ENCODE results near the gene PLCB1.

The PLCB1 gene

GRCh38 chr20:8321001-8321400 is 188.9 kb downstream of the PLCB1 start:
- Histone ChIP-seq H3K36me3 (ENCODE audit: insufficient read depth, low read length) (no peaks in the 10 kb centered on the region), H2AFZ (ENCODE audit: low read length) (no peak overlapping the region), H3K4me1 (ENCODE audit: insufficient read depth, low read length, severe bottlenecking) (peaks cover 7% of the 10 kb centered on the region), H3K79me2 (ENCODE audit: insufficient read depth, low read length) (no peaks in the 10 kb centered on the region), H3K9ac (ENCODE audit: low read length) (no peak overlapping the region), H3K4me3 (ENCODE audit: low read depth, low read length, poor library complexity, severe bottlenecking) (no peak overlapping the region), H3K9me2 (ENCODE audit: low read depth, low read length) (no peaks in the 10 kb centered on the region), H3K27ac (ENCODE audit: low read depth, low read length, poor library complexity, severe bottlenecking) (no peak overlapping the region), H3K4me2 (ENCODE audit: low read length) (no peak overlapping the region), H3K27me3 (ENCODE audit: insufficient read depth, low read length) (no peaks in the 10 kb centered on the region), H4K20me1 (ENCODE audit: insufficient read depth, low read length) (no peaks in the 10 kb centered on the region), H3F3A (ENCODE audit: insufficient read depth, low read length) (no peaks in the 10 kb centered on the region), H3K9me3 (ENCODE audit: low read length) (no peaks in the 10 kb centered on the region)
- TF ChIP-seq CTCF (IDR thresholded peaks at IDR 0.05; ENCODE audit: low read length): no peak
- TF ChIP-seq EZH2 (IDR thresholded peaks at IDR 0.05; ENCODE audit: borderline replicate concordance, low read length): no peak

- TF ChIP-seq EZH2 (IDR thresholded peaks at IDR 0.05; ENCODE audit: borderline replicate concordance, low read length) (no peak), CTCF (IDR thresholded peaks at IDR 0.05; ENCODE audit: low read length) (no peak)
- H3K4me2 ChIP-seq (ENCODE audit: low read length): no peak overlapping the region
- H3K79me2 ChIP-seq (ENCODE audit: insufficient read depth, low read length): no peaks in the 10 kb centered on the region
- no peaks in the 10 kb centered on the region for H4K20me1 ChIP-seq (ENCODE audit: insufficient read depth, low read length)
- peaks cover 7% of the 10 kb centered on the region for H3K4me1 ChIP-seq (ENCODE audit: insufficient read depth, low read length, severe bottlenecking)
- H3K9me3 ChIP-seq (ENCODE audit: low read length): no peaks in the 10 kb centered on the region
- no peaks in the 10 kb centered on the region for H3F3A ChIP-seq (ENCODE audit: insufficient read depth, low read length)
- H2AFZ ChIP-seq (ENCODE audit: low read length): no peak overlapping the region
- H3K36me3 ChIP-seq (ENCODE audit: insufficient read depth, low read length): no peaks in the 10 kb centered on the region
- no peaks in the 10 kb centered on the region for H3K9me2 ChIP-seq (ENCODE audit: low read depth, low read length)
- H3K4me3 ChIP-seq (ENCODE audit: low read depth, low read length, poor library complexity, severe bottlenecking): no peak overlapping the region
- H3K27me3 ChIP-seq (ENCODE audit: insufficient read depth, low read length): no peaks in the 10 kb centered on the region
- H3K27ac ChIP-seq (ENCODE audit: low read depth, low read length, poor library complexity, severe bottlenecking): no peak overlapping the region
- no peak overlapping the region for H3K9ac ChIP-seq (ENCODE audit: low read length)
Observed at GRCh38 chr20:8322662-8323217, 190.7 kb downstream of the PLCB1 start.

GRCh38 chr20:8326191-8326590 is 194.1 kb downstream of the PLCB1 start:
- no peak overlapping the region for H3K4me2 ChIP-seq (ENCODE audit: low read length)
- no peaks in the 10 kb centered on the region for H3K27me3 ChIP-seq (ENCODE audit: insufficient read depth, low read length)
- no peak overlapping the region for H3K27ac ChIP-seq (ENCODE audit: low read depth, low read length, poor library complexity, severe bottlenecking)
- no peaks in the 10 kb centered on the region for H3K9me3 ChIP-seq (ENCODE audit: low read length)
- H3K4me1 ChIP-seq (ENCODE audit: insufficient read depth, low read length, severe bottlenecking): peaks cover 31% of the 10 kb centered on the region
- H4K20me1 ChIP-seq (ENCODE audit: insufficient read depth, low read length): no peaks in the 10 kb centered on the region
- no peaks in the 10 kb centered on the region for H3F3A ChIP-seq (ENCODE audit: insufficient read depth, low read length)
- no peak overlapping the region for H3K4me3 ChIP-seq (ENCODE audit: low read depth, low read length, poor library complexity, severe bottlenecking)
- H3K36me3 ChIP-seq (ENCODE audit: insufficient read depth, low read length): no peaks in the 10 kb centered on the region
- H3K79me2 ChIP-seq (ENCODE audit: insufficient read depth, low read length): no peaks in the 10 kb centered on the region
- no peak overlapping the region for H3K9ac ChIP-seq (ENCODE audit: low read length)
- no peak for TF ChIP-seq CTCF (IDR thresholded peaks at IDR 0.05; ENCODE audit: low read length)
- no peak for TF ChIP-seq EZH2 (IDR thresholded peaks at IDR 0.05; ENCODE audit: borderline replicate concordance, low read length)
- H2AFZ ChIP-seq (ENCODE audit: low read length): no peak overlapping the region
- H3K9me2 ChIP-seq (ENCODE audit: low read depth, low read length): no peaks in the 10 kb centered on the region
